Astrocyte (in vitro differentiated cells and primary cell): ENCODE data around the gene YIF1B. TPM values are rescaled to one million over a fixed set of nuclear protein-coding genes. Genes with fewer than 3 reads are reported as not detected.
"Not testable (repeated sequence)": the region's sequence is repeated elsewhere in the genome, so short reads cannot be mapped to it uniquely, and the experiment has no call there.

Experiments
- DNase-seq: peaks from one replicate; pipeline ENCODE4 v3.0.0-alpha.2; 2010; ENCODE audit warnings: low read depth
- FAIRE-seq: peaks from 2 replicates; lab custom pipeline; 2011; peaks lifted over from hg19 to GRCh38; lab: Jason Lieb, UNC
- H2AFZ ChIP-seq: 2 replicates; pipeline ENCODE4 v1.6.0; 2012; ENCODE audit warnings: low read depth, low read length, inconsistent platforms
- H3K27ac ChIP-seq: 2 replicates; pipeline ENCODE4 v1.5.1; 2011; ENCODE audit warnings: low read depth, low read length, inconsistent platforms
- H3K27me3 ChIP-seq: 2 replicates; pipeline ENCODE4 v1.6.0; 2011; ENCODE audit warnings: low read length, inconsistent platforms; ENCODE audit not compliant: insufficient read depth
- H3K36me3 ChIP-seq: 2 replicates; pipeline ENCODE4 v1.5.1; 2011; ENCODE audit warnings: low read length, inconsistent platforms; ENCODE audit not compliant: insufficient read depth
- H3K4me1 ChIP-seq: 2 replicates; pipeline ENCODE4 v1.5.1; 2011; ENCODE audit warnings: low read length, inconsistent platforms; ENCODE audit not compliant: insufficient read depth
- H3K4me2 ChIP-seq: 2 replicates; pipeline ENCODE4 v1.6.0; 2012; ENCODE audit warnings: low read length, inconsistent platforms
- H3K4me3 ChIP-seq: 2 replicates; pipeline ENCODE4 v1.5.1; 2011; ENCODE audit warnings: low read depth, mild to moderate bottlenecking, low read length, inconsistent platforms; ENCODE audit not compliant: insufficient read depth
- H3K79me2 ChIP-seq: 2 replicates; pipeline ENCODE4 v1.6.0; 2012; ENCODE audit warnings: mild to moderate bottlenecking, low read length, inconsistent platforms; ENCODE audit not compliant: insufficient read depth
- H3K9ac ChIP-seq: 2 replicates; pipeline ENCODE4 v1.6.0; 2012; ENCODE audit warnings: mild to moderate bottlenecking, low read length, inconsistent platforms
- H3K9me3 ChIP-seq: 2 replicates; pipeline ENCODE4 v1.5.1; 2012; ENCODE audit warnings: low read depth, mild to moderate bottlenecking, low read length, inconsistent platforms; ENCODE audit not compliant: insufficient read depth
- H4K20me1 ChIP-seq: 2 replicates; pipeline ENCODE4 v1.6.0; 2012; ENCODE audit warnings: low read length, inconsistent platforms; ENCODE audit not compliant: insufficient read depth
- H3K27ac Mint-ChIP-seq: one replicate; pipeline ENCODE4 v1.8.0; 2021; ENCODE audit warnings: mild to moderate bottlenecking, mixed read lengths; ENCODE audit not compliant: unreplicated experiment
- H3K27me3 Mint-ChIP-seq: one replicate; pipeline ENCODE4 v1.8.0; 2021; ENCODE audit warnings: low read depth, mixed read lengths; ENCODE audit not compliant: unreplicated experiment
- H3K36me3 Mint-ChIP-seq: one replicate; pipeline ENCODE4 v1.8.0; 2021; ENCODE audit warnings: low read depth, mixed read lengths; ENCODE audit not compliant: unreplicated experiment
- H3K4me1 Mint-ChIP-seq: one replicate; pipeline ENCODE4 v1.8.0; 2021; ENCODE audit warnings: low read depth, mixed read lengths; ENCODE audit not compliant: unreplicated experiment
- H3K4me3 Mint-ChIP-seq: one replicate; pipeline ENCODE4 v1.8.0; 2021; ENCODE audit warnings: mild to moderate bottlenecking, moderate library complexity, mixed read lengths; ENCODE audit not compliant: unreplicated experiment
- H3K9me3 Mint-ChIP-seq: one replicate; pipeline ENCODE4 v1.8.0; 2021; ENCODE audit warnings: mild to moderate bottlenecking, mixed read lengths; ENCODE audit not compliant: unreplicated experiment
- CTCF ChIP-seq: IDR thresholded peaks from 2 replicates; pipeline ENCODE4 v1.5.1; 2011; ENCODE audit warnings: low read depth, mild to moderate bottlenecking, inconsistent platforms, low read length, moderate library complexity; ENCODE audit not compliant: insufficient read depth
- EZH2 ChIP-seq: IDR thresholded peaks from 2 replicates; pipeline ENCODE4 v1.6.1; 2012; ENCODE audit warnings: mild to moderate bottlenecking, low read length, inconsistent platforms; ENCODE audit not compliant: insufficient read depth
- total RNA-seq: library from RNA; stranded (reverse); gene quantifications from 2 replicates; pipeline ENCODE4 v1.2.1, GENCODE V29; 2021

YIF1B gene
- total RNA-seq, 1 donor from 2014 or later, result 81.3 TPM

GRCh38 chr19:38263689-38264485 lies 51.9 kb downstream of the YIF1B start:
- no peaks in the 10 kb centered on the region for H3K27me3 Mint-ChIP-seq
- Histone ChIP-seq H3K27ac (no peak overlapping the region), H3K27me3 (no peaks in the 10 kb centered on the region)

GRCh38 chr19:38262585-38263268 lies 53.0 kb downstream of the YIF1B start:
- Histone ChIP-seq H3K9me3 (no peaks in the 10 kb centered on the region), H3K79me2 (no peaks in the 10 kb centered on the region), H2AFZ (no peak overlapping the region), H3K36me3 (no peaks in the 10 kb centered on the region), H3K27me3 (no peaks in the 10 kb centered on the region), H3K4me2 (no peak overlapping the region), H4K20me1 (no peaks in the 10 kb centered on the region), H3K4me3 (no peak overlapping the region), H3K9ac (no peak overlapping the region), H3K4me1 (peaks cover 23% of the 10 kb centered on the region), H3K27ac (no peak overlapping the region)
- no peaks in the 10 kb centered on the region for H3K9me3 Mint-ChIP-seq
- FAIRE-seq (no peak), DNase-seq (no peak)
- peak overlapping the region; percentile 6 for H3K27ac Mint-ChIP-seq
- H3K4me1 Mint-ChIP-seq, result peaks cover 32% of the 10 kb centered on the region
- TF ChIP-seq EZH2 (no peak), CTCF (no peak)
- no peaks in the 10 kb centered on the region for H3K27me3 Mint-ChIP-seq
- H3K4me3 Mint-ChIP-seq, result peak overlapping the region; percentile 23
- H3K36me3 Mint-ChIP-seq, result peaks cover 4% of the 10 kb centered on the region

More at GRCh38 chr19:38263689-38264485, 51.9 kb downstream of the YIF1B start:
- H2AFZ ChIP-seq, result peak overlapping the region; percentile 85
- Mint-ChIP-seq H3K9me3 (no peaks in the 10 kb centered on the region), H3K4me3 (peak overlapping the region; percentile 86), H3K27ac (peak overlapping the region; percentile 80), H3K36me3 (peaks cover 4% of the 10 kb centered on the region), H3K4me1 (peaks cover 39% of the 10 kb centered on the region)
- DNase-seq (peak; percentile 54), FAIRE-seq (no peak)
- peak overlapping the region; percentile 91 for H3K4me2 ChIP-seq
- no peaks in the 10 kb centered on the region for H4K20me1 ChIP-seq
- no peak for TF ChIP-seq EZH2
- TF ChIP-seq CTCF, result no peak
- peaks cover 23% of the 10 kb centered on the region for H3K4me1 ChIP-seq
- peak overlapping the region; percentile 58 for H3K4me3 ChIP-seq
- H3K79me2 ChIP-seq, result no peaks in the 10 kb centered on the region
- no peaks in the 10 kb centered on the region for H3K9me3 ChIP-seq
- H3K36me3 ChIP-seq, result no peaks in the 10 kb centered on the region
- H3K9ac ChIP-seq, result peak overlapping the region; percentile 51

- DNase-seq, H3K9me3 ChIP-seq, H3K36me3 ChIP-seq, H3K79me2 ChIP-seq, H3K27me3 ChIP-seq, H3K4me3 Mint-ChIP-seq, H2AFZ ChIP-seq, H3K9ac ChIP-seq, H3K4me2 ChIP-seq, H3K4me3 ChIP-seq, H3K9me3 Mint-ChIP-seq, FAIRE-seq, H3K27ac ChIP-seq, H4K20me1 ChIP-seq, H3K27ac Mint-ChIP-seq, H3K27me3 Mint-ChIP-seq, H3K36me3 Mint-ChIP-seq: not testable (repeated sequence)
- H3K4me1 ChIP-seq, result peaks cover 15% of the 10 kb centered on the region
- H3K4me1 Mint-ChIP-seq, result peaks cover 24% of the 10 kb centered on the region
These were observed 53.8 kb downstream of the YIF1B start for GRCh38 chr19:38261942-38262341.
